ENCODE results near the gene CCDC88B. TPM values are rescaled to one million over a fixed set of nuclear protein-coding genes. Genes with fewer than 3 reads are reported as not detected.

CCDC88B gene
- total RNA-seq, 2 donors from 2014 or later: 119 to 126 TPM

DNA sequence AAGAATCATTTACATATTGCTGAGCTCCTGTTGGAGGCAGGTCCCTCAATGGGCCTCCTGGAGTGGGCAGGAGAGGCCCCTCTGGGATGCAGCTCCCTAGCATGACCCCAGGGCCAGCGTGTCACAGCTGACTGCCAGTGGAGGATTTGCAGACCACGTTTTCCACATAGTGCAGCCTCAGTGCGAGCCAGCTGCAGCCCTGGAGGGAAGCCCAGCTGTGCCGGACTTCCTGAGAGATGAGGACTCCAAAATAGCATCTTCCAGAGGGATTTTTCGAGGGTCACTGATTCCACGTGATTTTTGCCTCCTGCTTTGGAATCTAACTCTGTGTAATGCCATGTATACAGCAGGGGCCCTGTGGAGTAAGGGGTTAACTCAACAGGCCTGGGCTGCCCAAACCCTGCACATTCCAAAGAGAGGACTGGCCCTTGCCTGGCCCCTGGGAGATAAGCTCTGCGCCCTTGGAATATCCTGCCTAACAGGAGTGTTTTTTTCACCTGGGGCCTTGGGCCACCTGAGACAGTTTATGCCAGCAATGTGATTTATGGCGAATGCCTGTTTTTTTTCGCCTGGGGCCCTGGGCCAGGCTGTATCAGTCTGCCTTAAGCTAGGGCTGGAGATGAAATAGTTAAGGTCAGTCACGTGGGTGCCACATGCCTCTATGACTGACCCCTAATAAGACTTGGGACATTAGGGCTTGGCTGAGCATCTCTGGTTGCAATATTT is 66.4 kb downstream of the CCDC88B start:
- Mint-ChIP-seq H3K9me3 (no peaks in the 10 kb centered on the region), H3K27ac (no peak overlapping the region), H3K4me3 (no peak overlapping the region), H3K4me1 (ENCODE audit: low read depth) (no peaks in the 10 kb centered on the region), H3K27me3 (ENCODE audit: low read depth) (no peaks in the 10 kb centered on the region), H3K36me3 (ENCODE audit: insufficient read depth in 2 of 2) (no peaks in the 10 kb centered on the region)
- DNase-seq (no peak), ATAC-seq (replicated peaks in 1 of 2) (no peak)

Other genes with a start within 250 kb of the CCDC88B start
- gene MACROD1, start 174.1 kb upstream of the CCDC88B start, total RNA-seq: 10 to 100 TPM; 17.4 to 18.4 TPM
- gene STIP1, start 154.0 kb upstream of the CCDC88B start, total RNA-seq: 100 to 1,000 TPM; 246 to 256 TPM
- gene FERMT3, start 133.5 kb upstream of the CCDC88B start, total RNA-seq: 100 to 1,000 TPM; 158 to 164 TPM
- 10 to 100 TPM; 19.7 to 25.5 TPM for gene TRPT1, start 114.0 kb upstream of the CCDC88B start, total RNA-seq
- 10 to 100 TPM; 78.6 to 92.9 TPM for gene NUDT22, start 113.9 kb upstream of the CCDC88B start, total RNA-seq
- 10 to 100 TPM; 42.2 to 54.1 TPM for gene DNAJC4, start 109.7 kb upstream of the CCDC88B start, total RNA-seq
- gene VEGFB, start 105.6 kb upstream of the CCDC88B start, total RNA-seq: 10 to 100 TPM; 65.4 to 67.3 TPM
- 10 to 100 TPM; 34.2 to 41.5 TPM for gene FKBP2, start 99.1 kb upstream of the CCDC88B start, total RNA-seq
- gene PPP1R14B, start 93.3 kb upstream of the CCDC88B start, total RNA-seq: 100 to 1,000 TPM; 121 to 149 TPM
- 10 to 100 TPM in 1 of 2 donors, 1 to 10 TPM in 1; 9.1 to 10.5 TPM for gene PLCB3, start 88.7 kb upstream of the CCDC88B start, total RNA-seq
- gene BAD, start 55.5 kb upstream of the CCDC88B start, total RNA-seq: 10 to 100 TPM; 35.2 to 35.7 TPM
- 10 to 100 TPM; 57.1 to 67.4 TPM for gene GPR137, start 54.4 kb upstream of the CCDC88B start, total RNA-seq
- under 1 TPM in 1 of 2 donors, not detected in 1; 0.35 TPM for gene KCNK4, start 48.9 kb upstream of the CCDC88B start, total RNA-seq
- 1 to 10 TPM in 1 of 2 donors, under 1 TPM in 1; 0.53 to 1.1 TPM for gene CATSPERZ, start 39.8 kb upstream of the CCDC88B start, total RNA-seq
- gene ESRRA, start 34.7 kb upstream of the CCDC88B start, total RNA-seq: 10 to 100 TPM; 40.5 to 42.4 TPM
- 100 to 1,000 TPM; 145 to 154 TPM for gene TRMT112, start 22.6 kb upstream of the CCDC88B start, total RNA-seq
- gene PRDX5, start 22.1 kb upstream of the CCDC88B start, total RNA-seq: 100 to 1,000 TPM; 134 to 138 TPM
- gene RPS6KA4, start 19.0 kb downstream of the CCDC88B start, total RNA-seq: 10 to 100 TPM; 16.6 to 18.4 TPM
- gene SLC22A11, start 215.7 kb downstream of the CCDC88B start, total RNA-seq: not detected